Subcutaneous adipose tissue (tissue), 4 donors: ENCODE measurements around the gene KCNIP4. TPM values are rescaled to one million over a fixed set of nuclear protein-coding genes. Genes with fewer than 3 reads are reported as not detected.

Source experiments
- CTCF ChIP-seq: fragments of 450-650 bp; IDR thresholded peaks from one replicate; pipeline ENCODE4 v1.5.1; 2016; ENCODE audit warnings: low read depth, mild to moderate bottlenecking, control low read depth, antibody characterized with exemption, moderate library complexity
- total RNA-seq, 4 donors: library from RNA; depleted of rRNA; stranded (reverse); fragments of >200 nt; gene quantifications; one replicate each; pipeline ENCODE4 v1.1.0, GENCODE V29; 2016

KCNIP4 gene
- total RNA-seq, 4 donors from 2014 or later = 0.34 TPM; not detected in 3

- TF ChIP-seq CTCF = no peak
Measured at GRCh38 chr4:21752616-21753015, 196.0 kb downstream of the KCNIP4 start.

DNA sequence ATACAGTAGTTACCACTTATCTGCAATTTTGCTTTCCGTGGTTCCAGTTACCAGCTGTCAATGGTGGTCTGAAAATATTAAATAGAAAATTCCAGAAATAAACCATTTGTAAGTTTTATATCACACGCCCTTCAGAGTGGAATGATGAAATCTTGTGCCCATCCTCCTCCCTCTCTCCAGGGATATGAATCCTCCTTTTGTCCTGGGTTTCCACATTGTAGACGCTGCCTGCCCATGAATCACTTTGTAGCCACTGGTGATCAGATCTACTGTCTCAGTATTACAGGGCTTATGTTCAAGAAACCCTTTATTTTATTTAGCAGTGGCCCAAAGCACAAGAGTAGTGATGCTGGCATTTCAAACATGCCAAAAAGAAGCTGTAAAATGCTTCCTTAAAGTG is 198.6 kb downstream of the KCNIP4 start:
- no peak for TF ChIP-seq CTCF

DNA sequence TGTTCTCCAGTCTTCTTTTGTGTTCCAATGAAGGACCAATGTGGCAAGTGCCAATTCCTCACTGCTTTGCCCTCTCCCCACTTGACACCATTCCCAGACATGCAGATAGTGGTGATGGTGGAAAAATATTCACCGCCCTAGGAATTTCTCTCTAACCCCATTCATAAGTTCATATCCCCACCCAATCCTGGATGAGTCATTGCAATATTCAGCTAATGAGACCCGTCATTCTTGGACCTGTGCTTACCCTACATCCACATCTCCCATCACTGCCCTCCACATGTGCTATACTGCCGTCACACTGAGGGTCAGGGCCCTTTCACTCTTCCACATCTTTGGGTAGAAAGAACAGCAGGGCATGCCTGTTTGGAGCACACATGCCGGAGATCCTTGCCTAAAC is 199.2 kb downstream of the KCNIP4 start:
- no peak for TF ChIP-seq CTCF

- no peak for TF ChIP-seq CTCF
Measured at GRCh38 chr4:21744046-21744445, 204.5 kb downstream of the KCNIP4 start.

DNA sequence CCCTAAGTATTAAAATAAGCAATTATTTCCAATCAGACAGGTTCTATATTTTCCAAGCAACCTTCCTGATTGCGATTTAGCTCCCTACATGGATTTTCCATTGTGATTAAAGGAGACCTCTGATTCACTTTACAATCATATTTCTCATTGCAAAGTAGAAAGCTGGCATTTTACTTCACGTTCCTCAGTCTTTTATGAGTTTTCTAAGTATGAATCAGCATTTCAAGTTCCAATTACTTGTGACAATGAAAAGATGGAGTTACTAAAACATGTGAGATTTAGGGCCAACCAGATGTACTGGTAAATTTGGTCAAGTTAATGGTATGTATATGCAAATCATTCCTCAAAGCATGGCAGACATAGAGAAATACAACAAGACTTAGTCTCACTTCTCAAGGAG is 206.2 kb downstream of the KCNIP4 start:
- no peak for TF ChIP-seq CTCF

DNA sequence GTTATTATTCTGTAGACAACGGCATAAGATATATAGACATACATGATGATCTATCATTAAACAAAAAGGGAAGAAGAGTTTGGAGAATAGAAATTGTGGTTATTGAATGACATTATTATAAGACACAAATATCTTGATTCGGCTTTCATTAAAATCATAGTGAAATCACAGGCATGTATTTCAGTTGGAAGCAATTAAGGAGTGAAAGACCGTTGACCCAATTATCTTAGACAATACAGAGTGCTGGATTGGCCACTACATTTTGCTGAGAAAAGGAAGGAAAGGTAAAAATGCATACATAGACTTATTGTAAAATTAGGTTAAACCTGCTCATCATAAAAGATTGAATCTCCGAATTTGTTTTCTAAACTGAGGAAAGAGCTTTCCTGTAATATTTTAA is 209.8 kb downstream of the KCNIP4 start:
- no peak for TF ChIP-seq CTCF

DNA sequence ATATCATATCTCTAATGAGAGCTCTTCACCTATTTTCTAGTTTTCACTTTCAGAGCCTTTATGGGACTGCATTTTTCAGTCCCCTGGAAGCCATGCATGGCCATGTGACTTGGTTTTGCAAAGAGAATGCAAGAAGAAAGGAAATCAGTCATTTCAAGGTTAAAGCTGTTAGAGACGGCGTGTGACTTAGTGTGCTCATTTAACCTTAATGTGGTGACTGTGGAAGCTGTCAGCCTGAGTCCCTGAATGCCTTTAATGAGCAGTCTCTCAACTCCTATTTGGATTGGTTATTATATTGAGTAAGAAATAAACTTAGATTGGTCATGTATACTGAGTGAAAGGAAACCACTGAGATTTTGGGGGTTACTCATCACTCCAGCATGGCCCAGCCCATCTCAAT is 212.7 kb downstream of the KCNIP4 start:
- no peak for TF ChIP-seq CTCF
